IgD-negative memory B cell (primary cell): ENCODE measurements around the gene MARVELD1. TPM values are rescaled to one million over a fixed set of nuclear protein-coding genes. Genes with fewer than 3 reads are reported as not detected.
"Not testable (repeated sequence)": the region's sequence is repeated elsewhere in the genome, so short reads cannot be mapped to it uniquely, and the experiment has no call there.

Experiments used
- H3K27ac Mint-ChIP-seq, 3 donors: one replicate each; pipeline ENCODE4 v1.8.0; 2020 to 2022; ENCODE audit warnings: mild to moderate bottlenecking in 3 of 3, mixed read lengths in 3 of 3, moderate library complexity in 1 of 3
- H3K27me3 Mint-ChIP-seq: one replicate; pipeline ENCODE4 v1.8.0; 2021; ENCODE audit warnings: mixed read lengths
- H3K36me3 Mint-ChIP-seq: one replicate; pipeline ENCODE4 v1.8.0; 2020; ENCODE audit warnings: mild to moderate bottlenecking, mixed read lengths
- H3K4me1 Mint-ChIP-seq, 3 donors: one replicate each; pipeline ENCODE4 v1.8.0; 2020 to 2022; ENCODE audit warnings: mixed read lengths in 3 of 3, mild to moderate bottlenecking in 1 of 3
- H3K4me3 Mint-ChIP-seq, 4 donors: one replicate each; pipeline ENCODE4 v1.8.0; 2020 to 2022; ENCODE audit warnings: mild to moderate bottlenecking in 4 of 4, mixed read lengths in 4 of 4, moderate library complexity in 3 of 4
- H3K9me3 Mint-ChIP-seq, 3 donors: one replicate each; pipeline ENCODE4 v1.8.0; 2020 to 2021; ENCODE audit warnings: mixed read lengths in 3 of 3, mild to moderate bottlenecking in 1 of 3
- polyA plus RNA-seq: library from polyadenylated mRNA; unstranded; fragments of 300-500 nt; fragmentation: Illumina TruSeq; gene quantifications from one replicate; pipeline ENCODE4 v1.2.3, GENCODE V29; 2021

MARVELD1 gene
- polyA plus RNA-seq, 1 donor from 2014 or later = 0.40 TPM

- Mint-ChIP-seq H3K27me3 (no peaks in the 10 kb centered on the region), H3K9me3 (no peaks in the 10 kb centered on the region), H3K4me1 (peaks cover 10 to 20% (median 13%) of the 10 kb centered on the region in 3 donors), H3K4me3 (peak overlapping the region; percentile 87 to 96 (median 94)), H3K27ac (peak overlapping the region; percentile 82 to 87 (median 86)), H3K36me3 (no peaks in the 10 kb centered on the region)
Measured at GRCh38 chr10:97686301-97686961, 27.1 kb upstream of the MARVELD1 start.

- no peaks in the 10 kb centered on the region for H3K27me3 Mint-ChIP-seq
- peak within 1 kb of the TSS; percentile 87 to 96 (median 94) for H3K4me3 Mint-ChIP-seq
- peaks cover 10 to 20% (median 13%) of the 10 kb centered on the region in 3 donors for H3K4me1 Mint-ChIP-seq
- no peaks in the 10 kb centered on the region for H3K9me3 Mint-ChIP-seq
- H3K27ac Mint-ChIP-seq = peak within 1 kb of the TSS; percentile 82 to 91 (median 86)
- no peaks in the 10 kb centered on the region for H3K36me3 Mint-ChIP-seq
Measured at GRCh38 chr10:97686962-97687784, 26.4 kb upstream of the MARVELD1 start, which contains the start of gene AVPI1. Gene AVPI1, minus strand, starts transcription at chr10:97687241. Its CDS starts 7,336 bp downstream, at chr10:97679905.

- H3K36me3 Mint-ChIP-seq = no peaks in the 10 kb centered on the region
- H3K27me3 Mint-ChIP-seq = no peaks in the 10 kb centered on the region
- peak overlapping the region; percentile 67 to 91 (median 82) for H3K27ac Mint-ChIP-seq
- H3K9me3 Mint-ChIP-seq = no peaks in the 10 kb centered on the region
- peaks cover 8 to 20% (median 13%) of the 10 kb centered on the region in 3 donors for H3K4me1 Mint-ChIP-seq
- H3K4me3 Mint-ChIP-seq = peak overlapping the region; percentile 87 to 96 (median 94)
Measured at GRCh38 chr10:97687785-97688781, 25.4 kb upstream of the MARVELD1 start.

- H3K27me3 Mint-ChIP-seq = no peaks in the 10 kb centered on the region
- H3K4me1 Mint-ChIP-seq = peaks cover 5 to 20% (median 13%) of the 10 kb centered on the region in 3 donors
- H3K36me3 Mint-ChIP-seq = no peaks in the 10 kb centered on the region
- no peaks in the 10 kb centered on the region for H3K9me3 Mint-ChIP-seq
- H3K4me3 Mint-ChIP-seq = no peak overlapping the region
- H3K27ac Mint-ChIP-seq = no peak overlapping the region
Measured at GRCh38 chr10:97689559-97690020, 23.9 kb upstream of the MARVELD1 start.

GRCh38 chr10:97690133-97690532, 23.4 kb upstream of the MARVELD1 start:
- Mint-ChIP-seq H3K27ac (no peak overlapping the region), H3K36me3 (no peaks in the 10 kb centered on the region), H3K27me3 (no peaks in the 10 kb centered on the region), H3K9me3 (no peaks in the 10 kb centered on the region), H3K4me1 (peaks cover 5 to 17% (median 11%) of the 10 kb centered on the region in 3 donors), H3K4me3 (peak overlapping the region in 1 of 4 donors; percentile 32)

- H3K4me1 Mint-ChIP-seq, H3K36me3 Mint-ChIP-seq, H3K4me3 Mint-ChIP-seq, H3K27me3 Mint-ChIP-seq, H3K9me3 Mint-ChIP-seq, H3K27ac Mint-ChIP-seq: not testable (repeated sequence)
Measured at GRCh38 chr10:97698072-97698655, 15.4 kb upstream of the MARVELD1 start.

- Mint-ChIP-seq H3K4me3 (peak overlapping the region in 1 of 4 donors; percentile 39), H3K27ac (no peak overlapping the region), H3K36me3 (no peaks in the 10 kb centered on the region), H3K27me3 (peaks cover 8% of the 10 kb centered on the region), H3K4me1 (peaks cover 0 to 4% (median 2%) of the 10 kb centered on the region in 3 donors), H3K9me3 (no peaks in the 10 kb centered on the region)
Measured at GRCh38 chr10:97701438-97702069, 12.0 kb upstream of the MARVELD1 start.

- no peak overlapping the region for H3K4me3 Mint-ChIP-seq
- peaks cover 0 to 4% (median 2%) of the 10 kb centered on the region in 3 donors for H3K4me1 Mint-ChIP-seq
Measured at GRCh38 chr10:97703398-97704067, 10.0 kb upstream of the MARVELD1 start.

GRCh38 chr10:97704341-97704740, 9.2 kb upstream of the MARVELD1 start:
- peaks cover 17% of the 10 kb centered on the region for H3K27me3 Mint-ChIP-seq
- H3K4me3 Mint-ChIP-seq = no peak overlapping the region
- H3K27ac Mint-ChIP-seq = no peak overlapping the region
- H3K36me3 Mint-ChIP-seq = no peaks in the 10 kb centered on the region
- H3K9me3 Mint-ChIP-seq = no peaks in the 10 kb centered on the region
- H3K4me1 Mint-ChIP-seq = peaks cover 0 to 4% (median 2%) of the 10 kb centered on the region in 3 donors

More at GRCh38 chr10:97703398-97704067, 10.0 kb upstream of the MARVELD1 start:
- peaks cover 12% of the 10 kb centered on the region for H3K27me3 Mint-ChIP-seq
- H3K9me3 Mint-ChIP-seq = no peaks in the 10 kb centered on the region
- H3K27ac Mint-ChIP-seq = no peak overlapping the region
- no peaks in the 10 kb centered on the region for H3K36me3 Mint-ChIP-seq

- peaks cover 0 to 4% (median 2%) of the 10 kb centered on the region in 3 donors for H3K4me1 Mint-ChIP-seq
- H3K36me3 Mint-ChIP-seq = no peaks in the 10 kb centered on the region
- H3K27me3 Mint-ChIP-seq = peaks cover 20% of the 10 kb centered on the region
- H3K27ac Mint-ChIP-seq = no peak overlapping the region
- no peak overlapping the region for H3K4me3 Mint-ChIP-seq
- H3K9me3 Mint-ChIP-seq = no peaks in the 10 kb centered on the region
Measured at GRCh38 chr10:97705006-97705670, 8.4 kb upstream of the MARVELD1 start.

- no peaks in the 10 kb centered on the region for H3K36me3 Mint-ChIP-seq
- no peak overlapping the region for H3K4me3 Mint-ChIP-seq
- H3K9me3 Mint-ChIP-seq = no peaks in the 10 kb centered on the region
- no peak overlapping the region for H3K27ac Mint-ChIP-seq
- peaks cover 23% of the 10 kb centered on the region for H3K27me3 Mint-ChIP-seq
- H3K4me1 Mint-ChIP-seq = peaks cover 0 to 4% (median 3%) of the 10 kb centered on the region in 3 donors
Measured at GRCh38 chr10:97707134-97707861, 6.2 kb upstream of the MARVELD1 start.

- Mint-ChIP-seq H3K9me3 (no peaks in the 10 kb centered on the region), H3K4me3 (peak overlapping the region in 1 of 4 donors; percentile 7), H3K27me3 (peaks cover 23% of the 10 kb centered on the region), H3K27ac (no peak overlapping the region), H3K4me1 (peaks cover 0 to 8% (median 7%) of the 10 kb centered on the region in 3 donors), H3K36me3 (no peaks in the 10 kb centered on the region)
Measured at GRCh38 chr10:97708167-97708566, 5.4 kb upstream of the MARVELD1 start.
